Measurements from ENCODE around the gene GATA6. TPM values are rescaled to one million over a fixed set of nuclear protein-coding genes. Genes with fewer than 3 reads are reported as not detected.

Gene GATA6
- total and polyA plus RNA-seq, 2 of the 8 experiments (the other 6 are each of a cell fraction or from before 2014, with no cell fraction given): 0.09 TPM; not detected in 1

- Histone ChIP-seq H3K27ac (ENCODE audit: low read depth, low read length) (no peak overlapping the region), H3K23ac (ENCODE audit: insufficient read length) (no peak overlapping the region), H3K4me1 (replicated peaks in 1 of 4; ENCODE audit: control insufficient read depth in 3 of 4, insufficient read depth in 4 of 4, low read length in 3 of 4) (peaks cover 0 to 6% (median 2%) of the 10 kb centered on the region in 4 experiments; a peak in 2 of 7 replicates), H3K36me3 (ENCODE audit: control insufficient read depth in 2 of 4, insufficient read depth in 4 of 4, low read length in 3 of 4) (no peaks in the 10 kb centered on the region), H4K91ac (replicated peaks; ENCODE audit: insufficient read length, low read length) (no peak overlapping the region), H2BK120ac (replicated peaks; ENCODE audit: low read depth, low read length) (no peak overlapping the region), H3K9me3 (ENCODE audit: insufficient read depth in 2 of 2, low read depth in 1 of 2, low read length in 1 of 2) (no peaks in the 10 kb centered on the region), H4K8ac (ENCODE audit: extremely low read depth, insufficient read depth, low read length) (no peak overlapping the region), H4K5ac (ENCODE audit: insufficient read length, low read depth, low read length) (no peak overlapping the region), H3K18ac (ENCODE audit: extremely low read depth, low read length) (no peak overlapping the region), H3K27me3 (replicated peaks in 1 of 4; ENCODE audit: control insufficient read depth in 3 of 4, extremely low read depth in 1 of 4, insufficient read depth in 3 of 4, low read length in 3 of 4) (no peaks in the 10 kb centered on the region), H2BK5ac (ENCODE audit: low read depth, low read length) (no peak overlapping the region), H3K4ac (replicated peaks; ENCODE audit: insufficient read length, low read depth, low read length) (no peak overlapping the region), H2BK12ac (ENCODE audit: low read depth, low read length) (no peak overlapping the region), H3K79me2 (ENCODE audit: control insufficient read depth in 1 of 2, insufficient read depth in 2 of 2, low read length in 2 of 2) (no peaks in the 10 kb centered on the region), H3K23me2 (ENCODE audit: low read depth, low read length) (no peaks in the 10 kb centered on the region), H3K14ac (ENCODE audit: insufficient read length) (no peak overlapping the region), H3K56ac (replicated peaks; ENCODE audit: insufficient read length, low read depth, low read length) (no peak overlapping the region), H2AK5ac (ENCODE audit: low read depth, low read length) (no peak overlapping the region), H4K20me1 (replicated peaks in 1 of 2; ENCODE audit: control insufficient read depth in 1 of 2, insufficient read depth in 2 of 2, low read length in 2 of 2) (no peaks in the 10 kb centered on the region), H3K79me1 (ENCODE audit: low read depth, low read length) (no peaks in the 10 kb centered on the region), H3K4me3 (ENCODE audit: extremely low read depth in 1 of 4, insufficient read depth in 2 of 4, low read depth in 3 of 4, low read length in 4 of 4) (no peak overlapping the region), H2BK20ac (ENCODE audit: low read length) (no peak overlapping the region), H3K9ac (replicated peaks in 1 of 4; ENCODE audit: extremely low read depth in 1 of 4, low read depth in 3 of 4, low read length in 3 of 4) (no peak overlapping the region), H2BK15ac (ENCODE audit: low read length) (no peak overlapping the region), H3K4me2 (ENCODE audit: insufficient read depth in 1 of 2, low read depth in 2 of 2, low read length in 2 of 2) (no peak overlapping the region), H2AFZ (ENCODE audit: low read length) (no peak overlapping the region)
- ChIA-PET CTCF (ENCODE audit: partially characterized antibody) (interaction anchor here (0.9 to 3.3 kb wide), 4 partner anchors 9 to 291 kb away, joined by 3 to 10 read pairs (median 3); no protein-coding TSS in a partner anchor), POLR2A (ENCODE audit: partially characterized antibody) (no interaction called here)
- FAIRE-seq (no peak), DNase-seq (ENCODE audit: low read depth in 1 of 2, low spot score in 2 of 2) (no peak)
- 91% methylated on average over 7 of the region's 7 CpGs; no CpG with 5 or more reads in 1 of the 2 experiments for WGBS, 2 experiments (ENCODE audit: extremely low coverage in 1 of 2, insufficient coverage in 1 of 2, insufficient read length in 1 of 2, insufficient replicate concordance in 2 of 2, low coverage in 1 of 2, low lambda C conversion rate in 2 of 2, missing lambda C conversion rate in 1 of 2)
- no peak for TF ChIP-seq JUND (IDR thresholded peaks at IDR 0.05; ENCODE audit: low read length)
- no peak for TF ChIP-seq FOSL1 (IDR thresholded peaks at IDR 0.05; ENCODE audit: insufficient read depth, low read depth, low read length)
- no peak for TF ChIP-seq CBX5 (IDR thresholded peaks at IDR 0.05; ENCODE audit: low read depth, low read length)
- no peak for TF ChIP-seq POLR2AphosphoS5 (IDR thresholded peaks at IDR 0.05; ENCODE audit: low read depth, low read length)
- no peak for TF ChIP-seq POU5F1 (IDR thresholded peaks at IDR 0.05; ENCODE audit: low read depth, low read length)
- no peak for TF ChIP-seq BRCA1 (IDR thresholded peaks at IDR 0.05; ENCODE audit: low read depth, low read length)
- no peak for TF ChIP-seq SP1 (IDR thresholded peaks at IDR 0.05; ENCODE audit: low read depth, low read length)
- no peak for TF ChIP-seq TCF12 (IDR thresholded peaks at IDR 0.05; ENCODE audit: low read depth, low read length)
- no peak for TF ChIP-seq RAD21 (IDR thresholded peaks at IDR 0.05 in 1 of 2, conservative IDR thresholded peaks at IDR 0.05 in 1 of 2; ENCODE audit: low read depth in 2 of 2, low read length in 2 of 2)
- no peak for TF ChIP-seq EP300 (IDR thresholded peaks at IDR 0.05; ENCODE audit: borderline replicate concordance in 1 of 2, low read depth in 2 of 2, low read length in 2 of 2)
- no peak for TF ChIP-seq BACH1 (IDR thresholded peaks at IDR 0.05; ENCODE audit: low read length)
- no peak for TF ChIP-seq MAX (IDR thresholded peaks at IDR 0.05)
- no peak for TF ChIP-seq SIN3A (conservative IDR thresholded peaks at IDR 0.05 in 1 of 2, IDR thresholded peaks at IDR 0.05 in 1 of 2; ENCODE audit: low read depth in 1 of 2, low read length in 2 of 2)
- TF ChIP-seq YY1 (IDR thresholded peaks at IDR 0.05; ENCODE audit: low read depth, low read length): no peak
- no peak for TF ChIP-seq CBX8 (IDR thresholded peaks at IDR 0.05; ENCODE audit: borderline replicate concordance, low read depth, low read length)
Observed at GRCh38 chr18:22198163-22198562, 28.8 kb downstream of the GATA6 start.
